IMR-90 (cell line): Measurements from ENCODE around the gene CLSTN1. TPM values are rescaled to one million over a fixed set of nuclear protein-coding genes. Genes with fewer than 3 reads are reported as not detected.

Source experiments
- ATAC-seq: fragments of 200-7000 bp; cut with Tn5 transposase; 2 replicates; pipeline ENCODE4 v1.9.1; 2020; ENCODE audit warnings: low read depth, mild to moderate bottlenecking, moderate library complexity
- BruUV-seq: library from RNA; stranded (reverse); fragments of 400-500 nt; replicated peaks from 2 replicates; lab custom pipeline; 2021; lab: Mats Ljungman, UMichigan
- CTCF ChIA-PET: fragments of 300-600 bp; formaldehyde crosslinking; extraction: SDS; loops from one replicate; lab custom pipeline; 2021; ENCODE audit warnings: antibody characterized with exemption; lab: Yijun Ruan, JAX
- POLR2A ChIA-PET: fragments of 300-600 bp; sonication (Branson Sonifier 250); formaldehyde crosslinking; loops from one replicate; lab custom pipeline; 2022; ENCODE audit warnings: antibody characterized with exemption; ENCODE audit not compliant: unreplicated experiment; lab: Charles Lee
- DNase-seq: peaks from one replicate; pipeline ENCODE4 v3.0.0; 2013
- H2AFZ ChIP-seq: replicated peaks from 2 replicates; pipeline ENCODE3; 2013; ENCODE audit warnings: low read length, mild to moderate bottlenecking; ENCODE audit not compliant: poor library complexity
- H2AK5ac ChIP-seq: 2 replicates; pipeline ENCODE4 v1.6.1; 2013; ENCODE audit warnings: low read depth, low read length, inconsistent platforms
- H2AK9ac ChIP-seq: replicated peaks from 2 replicates; pipeline ENCODE3; 2013; ENCODE audit warnings: mild to moderate bottlenecking, low read depth, low read length, moderate library complexity; ENCODE audit not compliant: poor library complexity
- H2BK120ac ChIP-seq: 2 replicates; pipeline ENCODE4 v1.6.1; 2013; ENCODE audit warnings: low read depth, low read length, inconsistent platforms
- H2BK15ac ChIP-seq: 3 replicates; pipeline ENCODE4 v1.6.1; 2013; ENCODE audit warnings: low read depth, low read length, inconsistent platforms
- H2BK20ac ChIP-seq: 2 replicates; pipeline ENCODE4 v1.6.1; 2013; ENCODE audit warnings: low read depth, mild to moderate bottlenecking, inconsistent platforms, low read length, moderate library complexity
- H2BK5ac ChIP-seq: 2 replicates; pipeline ENCODE4 v1.6.1; 2013; ENCODE audit warnings: mild to moderate bottlenecking, low read depth, low read length, inconsistent platforms; ENCODE audit not compliant: poor library complexity, severe bottlenecking
- H3K14ac ChIP-seq: replicated peaks from 2 replicates; pipeline ENCODE4 v1.6.1; 2013; ENCODE audit warnings: low read depth, low read length, inconsistent platforms
- H3K18ac ChIP-seq: 2 replicates; pipeline ENCODE4 v1.6.1; 2013; ENCODE audit warnings: low read depth, low read length, control low read depth
- H3K23ac ChIP-seq: 2 replicates; pipeline ENCODE4 v1.6.1; 2013; ENCODE audit warnings: low read depth, low read length, inconsistent platforms
- H3K27ac ChIP-seq: 2 replicates; pipeline ENCODE4 v1.5.1; 2013; ENCODE audit warnings: mild to moderate bottlenecking, control low read depth, low read length; ENCODE audit not compliant: insufficient read depth
- H3K27me3 ChIP-seq: 2 replicates; pipeline ENCODE4 v1.6.1; 2013; ENCODE audit warnings: low read length; ENCODE audit not compliant: control insufficient read depth, insufficient read depth
- H3K36me3 ChIP-seq: 2 replicates; pipeline ENCODE4 v1.6.1; 2013; ENCODE audit warnings: low read length, mixed read lengths; ENCODE audit not compliant: control insufficient read depth, insufficient read depth
- H3K4ac ChIP-seq: 2 replicates; pipeline ENCODE4 v1.6.1; 2013; ENCODE audit warnings: low read depth, low read length, inconsistent platforms
- H3K4me1 ChIP-seq: 2 replicates; pipeline ENCODE4 v1.6.1; 2013; ENCODE audit warnings: low read length, mixed read lengths; ENCODE audit not compliant: control insufficient read depth, insufficient read depth
- H3K4me2 ChIP-seq: 2 replicates; pipeline ENCODE4 v1.6.1; 2013; ENCODE audit warnings: low read depth, mild to moderate bottlenecking, control low read depth, low read length, moderate library complexity
- H3K4me3 ChIP-seq: 2 replicates; pipeline ENCODE4 v1.5.1; 2013; ENCODE audit warnings: low read depth, mild to moderate bottlenecking, control low read depth, low read length, moderate library complexity; ENCODE audit not compliant: insufficient read depth
- H3K56ac ChIP-seq: 2 replicates; pipeline ENCODE4 v1.6.1; 2013; ENCODE audit warnings: low read length, inconsistent platforms; ENCODE audit not compliant: insufficient read depth; ENCODE audit errors: extremely low read depth
- H3K79me1 ChIP-seq, 2 experiments: 2 replicates each; pipeline ENCODE4 v1.6.1; 2013; ENCODE audit warnings: low read length in 2 of 2, inconsistent platforms in 1 of 2, low read depth in 1 of 2
- H3K9ac ChIP-seq: 2 replicates; pipeline ENCODE4 v1.6.1; 2013; ENCODE audit warnings: low read depth, low read length, control low read depth
- H3K9me1 ChIP-seq: 2 replicates; pipeline ENCODE4 v1.6.1; 2013; ENCODE audit warnings: low read length, inconsistent platforms; ENCODE audit not compliant: insufficient read depth
- H3K9me3 ChIP-seq: 2 replicates; pipeline ENCODE4 v1.6.1; 2013; ENCODE audit warnings: low read length; ENCODE audit not compliant: control insufficient read depth, insufficient read depth
- H4K20me1 ChIP-seq: 2 replicates; pipeline ENCODE4 v1.6.1; 2013; ENCODE audit warnings: low read length, inconsistent platforms; ENCODE audit not compliant: insufficient read depth
- H4K5ac ChIP-seq: 2 replicates; pipeline ENCODE4 v1.6.1; 2013; ENCODE audit warnings: mild to moderate bottlenecking, low read depth, low read length, control low read depth
- H4K8ac ChIP-seq, 2 experiments: 2 replicates each; pipeline ENCODE4 v1.6.1; 2013; ENCODE audit warnings: low read depth in 2 of 2, low read length in 2 of 2, control low read depth in 1 of 2, inconsistent platforms in 1 of 2
- H4K91ac ChIP-seq: 2 replicates; pipeline ENCODE4 v1.6.1; 2013; ENCODE audit warnings: low read depth, low read length, inconsistent platforms; ENCODE audit not compliant: insufficient read depth
- BHLHE40 ChIP-seq: fragments of 150-350 bp; IDR thresholded peaks from 2 replicates; pipeline ENCODE4 v1.6.1; 2016; ENCODE audit warnings: mild to moderate bottlenecking, low read depth, low read length
- NFE2L2 ChIP-seq: fragments of 150-350 bp; IDR thresholded peaks from 2 replicates; pipeline ENCODE4 v1.6.1; 2016; ENCODE audit warnings: low read depth, mild to moderate bottlenecking, low read length
- WGBS, 2 experiments: methylation state at CpG; one replicate each; pipeline versions ENCODE4 v1.1.5 to v1.1.7; 2013; ENCODE audit warnings: missing lambda C conversion rate in 2 of 2; ENCODE audit not compliant: insufficient read length in 1 of 2; ENCODE audit errors: extremely low coverage in 2 of 2; 5-methylcytosine and 5-hydroxymethylcytosine counted together
- dilution Hi-C: fragments of 300-500 bp; cut with HindIII; formaldehyde crosslinking; loops from one replicate; pipeline ENCODE4 v1.14.3; 2018; ENCODE audit warnings: low sequenced_read_pairs; ENCODE audit not compliant: unreplicated experiment
- in situ Hi-C: fragments of 300-500 bp; cut with MboI; formaldehyde crosslinking; loops from 3 replicates; pipeline ENCODE4 v1.14.3; 2019; ENCODE audit warnings: low sequenced_read_pairs, inconsistent platforms, mixed read lengths
- intact Hi-C: fragments of 100-400 bp; cut with micrococcal nuclease; formaldehyde crosslinking; loops from 2 replicates; pipeline ENCODE4 v1.10.0; 2022
- polyA plus RNA-seq, 3 experiments: library from polyadenylated mRNA; depleted of rRNA; stranded (reverse); fragments of >200 nt; gene quantifications; 2 replicates each; pipeline ENCODE4 v1.2.3, GENCODE V29; 2012; ENCODE audit warnings: low replicate concordance in 1 of 3
- total RNA-seq: library from RNA; depleted of rRNA; stranded (reverse); fragments of >200 nt; gene quantifications from 2 replicates; pipeline ENCODE4 v1.2.3, GENCODE V29; 2012
- TF ChIP-seq, protein P1 (sequence below): fragments of 150-350 bp; IDR thresholded peaks from 2 replicates; pipeline ENCODE4 v1.6.1; 2016; ENCODE audit warnings: low read depth, mild to moderate bottlenecking, low read length, moderate library complexity, borderline replicate concordance

CLSTN1 gene
- total and polyA plus RNA-seq, 2 of the 4 experiments (the other 2 are of a cell fraction), result 30.1 to 72.2 TPM

DNA sequence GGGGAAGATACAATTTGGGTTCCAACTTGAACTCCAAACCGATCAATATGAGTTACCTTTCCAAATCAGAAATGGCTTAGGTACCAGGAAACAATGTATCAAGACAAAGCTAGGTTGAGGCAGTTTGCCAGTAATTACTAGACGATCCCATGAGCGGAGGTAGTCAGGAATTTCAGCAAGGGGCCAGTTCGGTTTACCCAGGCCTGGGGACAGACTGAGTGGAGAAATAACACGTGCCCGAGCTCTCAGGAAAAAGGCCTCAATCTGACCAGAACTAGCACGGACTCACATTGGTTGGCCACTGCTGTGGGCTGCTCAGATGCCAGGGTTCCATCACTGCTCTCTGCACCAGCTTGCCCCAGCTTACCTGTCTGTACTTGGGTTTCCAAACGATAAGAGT lies 15.3 kb downstream of the CLSTN1 start:
- CTCF ChIA-PET, result no interaction called here
- dilution Hi-C loops, result no loop called here
- no peak for ATAC-seq

More for the DNA sequence above, 15.3 kb downstream of the CLSTN1 start:
- no peak overlapping the region for H2BK20ac ChIP-seq
- H3K23ac ChIP-seq, result no peak overlapping the region
- no peak overlapping the region for H2BK5ac ChIP-seq
- H2BK15ac ChIP-seq, result no peak overlapping the region
- no peak overlapping the region for H3K27ac ChIP-seq
- H3K14ac ChIP-seq, result no peak overlapping the region
- H3K9me3 ChIP-seq, result no peaks in the 10 kb centered on the region
- no peak overlapping the region for H3K18ac ChIP-seq
- no peak for DNase-seq
- intact Hi-C loops, result no loop called here
- no peak overlapping the region for H4K5ac ChIP-seq
- peaks cover 7% of the 10 kb centered on the region; the same call in 1 of the 2 replicates for H3K4me1 ChIP-seq
- peaks cover 23 to 67% of the 10 kb centered on the region in 2 experiments for H3K79me1 ChIP-seq
- H4K91ac ChIP-seq, result no peak overlapping the region
- in situ Hi-C loops, result no loop called here
- no peaks in the 10 kb centered on the region for H3K27me3 ChIP-seq
- H3K9me1 ChIP-seq, result peaks cover 14% of the 10 kb centered on the region
- H2AK5ac ChIP-seq, result no peak overlapping the region
- H3K4ac ChIP-seq, result no peak overlapping the region
- TF ChIP-seq NFE2L2 (no peak), BHLHE40 (no peak)
- TF ChIP-seq, protein P1, sequence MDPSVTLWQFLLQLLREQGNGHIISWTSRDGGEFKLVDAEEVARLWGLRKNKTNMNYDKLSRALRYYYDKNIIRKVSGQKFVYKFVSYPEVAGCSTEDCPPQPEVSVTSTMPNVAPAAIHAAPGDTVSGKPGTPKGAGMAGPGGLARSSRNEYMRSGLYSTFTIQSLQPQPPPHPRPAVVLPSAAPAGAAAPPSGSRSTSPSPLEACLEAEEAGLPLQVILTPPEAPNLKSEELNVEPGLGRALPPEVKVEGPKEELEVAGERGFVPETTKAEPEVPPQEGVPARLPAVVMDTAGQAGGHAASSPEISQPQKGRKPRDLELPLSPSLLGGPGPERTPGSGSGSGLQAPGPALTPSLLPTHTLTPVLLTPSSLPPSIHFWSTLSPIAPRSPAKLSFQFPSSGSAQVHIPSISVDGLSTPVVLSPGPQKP, result no peak
- H3K36me3 ChIP-seq, result no peaks in the 10 kb centered on the region; the same call in 1 of the 2 replicates
- no peak overlapping the region for H4K8ac ChIP-seq
- no TSS peak for BruUV-seq
- no peak overlapping the region for H3K56ac ChIP-seq
- H3K9ac ChIP-seq, result no peak overlapping the region
- no peak overlapping the region for H3K4me2 ChIP-seq
- 97% methylated on average over 6 of the region's 8 CpGs; no CpG with 5 or more reads in 1 of the 2 experiments for WGBS, 2 experiments
- no peak overlapping the region for H2AFZ ChIP-seq
- H4K20me1 ChIP-seq, result peaks cover 72% of the 10 kb centered on the region
- no peak overlapping the region for H3K4me3 ChIP-seq
- H2AK9ac ChIP-seq, result no peak overlapping the region
- POLR2A ChIA-PET, result no interaction called here
- no peak overlapping the region for H2BK120ac ChIP-seq
